Stimulated activated CD4-positive, alpha-beta T cell treated with anti-CD3 and anti-CD28 coated beads, Interleukin-1b, Interleukin-23, amount 100 ng/mL, for 4 hours (primary cell): ENCODE results near the gene GSDME.

ENCODE experiments used
- DNase-seq, 2 donors: peaks; one replicate each; pipeline ENCODE4 v3.0.0-alpha.2; 2020; ENCODE audit warnings: low read depth in 2 of 2

Gene GSDME

GRCh38 chr7:24722386-24723177 lies 34.7 kb downstream of the GSDME start:
- DNase-seq, result no peak

- DNase-seq, result no peak
Observed at GRCh38 chr7:24721481-24722001, 35.7 kb downstream of the GSDME start.

GRCh38 chr7:24720283-24720682 lies 37.0 kb downstream of the GSDME start:
- no peak for DNase-seq

DNA sequence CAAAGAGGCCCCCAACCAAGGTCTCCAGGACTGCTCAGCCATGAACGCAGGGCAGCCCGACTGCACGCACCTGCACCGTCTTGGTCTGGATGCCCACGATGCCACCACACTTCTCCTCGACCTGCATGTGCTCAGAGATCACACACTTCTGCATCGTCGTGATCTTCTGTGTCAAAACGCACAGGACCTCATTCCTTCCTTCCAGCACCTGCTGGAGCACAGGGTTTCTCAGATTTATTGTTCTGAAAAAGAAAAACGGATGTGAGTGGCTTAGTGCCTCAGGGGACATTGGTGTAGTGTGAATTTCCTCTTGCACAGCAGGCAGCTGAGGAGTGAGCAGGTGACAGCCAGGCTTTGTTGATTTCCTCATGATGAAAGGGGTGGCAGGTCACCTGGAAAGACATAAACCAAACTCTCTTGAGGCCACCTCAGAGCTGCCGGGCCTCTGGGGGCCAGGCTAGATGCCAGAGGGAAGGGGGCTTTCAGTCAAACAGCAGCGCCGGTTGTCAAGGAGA lies 38.2 kb downstream of the GSDME start:
- no peak for DNase-seq

DNA sequence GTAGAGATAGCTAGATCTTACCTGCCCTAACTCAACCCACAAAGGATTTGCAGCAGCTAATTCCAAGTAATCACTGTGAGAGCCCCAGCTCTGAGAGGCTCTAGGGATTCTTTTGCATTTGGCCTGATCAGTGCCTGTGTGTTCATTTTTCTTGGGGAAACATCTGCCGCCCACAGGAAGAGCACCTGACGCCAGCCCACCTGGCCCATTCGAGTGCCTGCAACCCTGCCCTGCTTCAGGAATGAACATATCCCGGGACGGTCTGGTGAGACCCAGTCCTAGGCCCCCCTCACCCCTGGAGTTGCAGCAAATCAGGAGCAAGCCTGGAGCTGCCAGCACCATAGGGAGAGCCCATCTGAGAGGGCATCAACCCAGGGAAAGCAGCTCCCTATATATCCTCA lies 38.8 kb downstream of the GSDME start:
- no peak for DNase-seq

- no peak for DNase-seq
Observed at GRCh38 chr7:24717694-24718320, 39.5 kb downstream of the GSDME start.

DNA sequence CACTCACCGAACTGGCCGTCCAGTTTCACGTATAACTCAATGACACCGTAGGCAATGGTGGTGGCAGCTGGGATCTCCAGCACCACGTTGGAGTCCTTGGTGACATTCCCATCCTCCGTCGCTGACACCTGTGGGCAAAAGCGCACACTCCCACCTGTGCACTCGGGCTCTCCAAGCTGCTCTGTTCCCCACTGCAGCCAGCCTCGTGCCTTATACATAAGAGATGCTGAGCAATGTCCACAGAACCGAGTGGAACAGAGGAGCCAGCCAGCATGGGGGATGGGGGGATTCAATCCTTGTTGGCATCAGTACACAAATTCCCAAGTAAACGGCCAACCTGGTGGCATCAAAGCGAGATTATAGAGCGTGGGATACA lies 40.0 kb downstream of the GSDME start:
- DNase-seq, result no peak

DNA sequence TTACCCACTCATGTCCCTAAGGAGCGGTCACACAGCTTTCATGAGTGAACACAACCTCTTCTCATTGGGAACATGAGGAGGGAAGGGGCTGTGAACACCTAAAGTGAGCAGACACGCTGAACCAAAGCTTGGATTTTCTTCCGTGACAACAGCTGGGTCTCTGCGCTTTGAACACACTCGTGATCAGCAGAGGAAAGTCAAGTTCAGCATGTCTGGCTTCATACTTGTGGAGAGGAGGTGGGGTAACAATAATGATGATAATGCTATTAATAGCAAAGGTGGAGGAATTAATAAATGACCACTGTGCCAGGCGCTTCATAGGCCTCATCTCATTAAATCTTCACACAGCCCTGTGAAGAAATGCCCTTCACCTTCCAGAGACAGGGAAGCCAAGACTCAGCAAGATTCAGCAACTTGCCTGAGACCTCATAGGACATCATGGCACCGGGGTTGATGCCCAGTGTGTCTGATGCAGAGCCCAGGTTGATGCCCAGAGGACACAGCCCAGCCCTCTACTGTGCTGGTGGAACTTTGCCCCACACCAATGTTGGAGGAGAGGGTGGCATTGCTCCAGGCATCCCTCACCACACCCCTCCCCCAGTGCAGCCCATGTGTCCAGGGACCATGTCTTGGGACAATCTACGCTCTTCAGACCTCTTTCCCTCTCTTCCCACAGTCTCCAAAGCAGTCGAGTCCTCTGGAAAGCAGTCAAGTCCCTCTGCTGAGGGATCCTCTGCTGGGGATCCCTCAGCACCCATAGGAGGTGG lies 40.6 kb downstream of the GSDME start:
- no peak for DNase-seq

- no peak for DNase-seq
Observed at GRCh38 chr7:24715661-24716479, 41.4 kb downstream of the GSDME start.

DNA sequence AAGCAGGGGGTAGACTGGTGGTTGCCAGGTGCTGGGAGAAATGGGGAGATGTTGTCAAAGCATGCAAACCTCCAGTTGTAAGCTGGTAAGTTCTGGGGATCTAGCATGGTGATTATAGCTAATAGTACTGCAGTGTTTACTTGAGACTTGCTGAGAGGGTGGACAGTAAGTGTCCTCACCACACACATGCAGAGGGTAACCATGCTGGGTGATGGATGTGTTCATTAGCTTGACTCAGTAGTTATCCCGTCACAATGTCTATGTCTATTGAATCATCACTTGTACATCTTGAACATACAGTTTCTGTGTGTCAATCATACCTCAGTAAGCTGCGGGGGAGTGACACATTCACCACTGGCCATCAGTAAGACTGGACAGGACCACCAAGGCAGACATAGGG lies 42.1 kb downstream of the GSDME start:
- no peak for DNase-seq

- no peak for DNase-seq
Observed at GRCh38 chr7:24714676-24715010, 42.6 kb downstream of the GSDME start.

DNA sequence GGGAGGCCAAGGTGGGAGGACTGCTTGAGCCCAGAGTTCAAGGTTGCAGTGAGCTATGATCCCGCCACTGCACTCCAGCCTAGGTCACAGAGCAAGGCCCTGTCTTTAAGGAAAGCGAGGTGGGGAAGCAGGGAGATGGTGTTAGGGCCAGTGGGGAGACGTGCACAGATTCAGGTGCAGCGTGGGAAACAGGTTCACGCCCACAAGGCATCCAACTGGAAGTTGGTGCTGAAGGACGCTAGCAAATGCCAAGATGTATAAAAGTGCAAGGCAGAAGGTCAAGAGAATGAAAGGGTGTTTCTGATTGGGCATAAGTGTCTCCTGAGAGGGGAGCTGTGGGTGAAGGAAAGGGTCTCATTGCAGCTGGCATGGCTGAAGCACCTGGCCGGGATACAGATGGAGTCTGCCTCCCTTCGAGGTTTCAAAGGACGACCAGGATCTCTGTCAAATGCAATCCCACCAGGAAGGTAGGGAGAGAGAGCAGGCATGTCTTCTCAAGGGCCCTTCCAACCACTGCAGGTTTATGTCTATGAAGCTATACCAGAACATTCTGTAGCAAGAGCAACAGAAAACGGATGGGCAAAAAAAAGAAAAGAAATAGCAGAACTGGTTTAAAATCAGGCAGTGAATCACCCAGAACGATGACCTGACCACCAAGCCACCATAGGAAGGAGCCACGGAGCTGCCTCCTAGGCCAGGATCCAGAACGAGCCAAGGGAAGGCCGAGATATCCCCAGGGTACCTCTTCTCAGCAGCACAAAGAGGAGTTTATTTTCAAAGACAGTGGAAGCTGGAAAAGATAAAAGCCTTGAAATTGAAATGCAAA lies 43.2 kb downstream of the GSDME start:
- DNase-seq, result no peak

DNA sequence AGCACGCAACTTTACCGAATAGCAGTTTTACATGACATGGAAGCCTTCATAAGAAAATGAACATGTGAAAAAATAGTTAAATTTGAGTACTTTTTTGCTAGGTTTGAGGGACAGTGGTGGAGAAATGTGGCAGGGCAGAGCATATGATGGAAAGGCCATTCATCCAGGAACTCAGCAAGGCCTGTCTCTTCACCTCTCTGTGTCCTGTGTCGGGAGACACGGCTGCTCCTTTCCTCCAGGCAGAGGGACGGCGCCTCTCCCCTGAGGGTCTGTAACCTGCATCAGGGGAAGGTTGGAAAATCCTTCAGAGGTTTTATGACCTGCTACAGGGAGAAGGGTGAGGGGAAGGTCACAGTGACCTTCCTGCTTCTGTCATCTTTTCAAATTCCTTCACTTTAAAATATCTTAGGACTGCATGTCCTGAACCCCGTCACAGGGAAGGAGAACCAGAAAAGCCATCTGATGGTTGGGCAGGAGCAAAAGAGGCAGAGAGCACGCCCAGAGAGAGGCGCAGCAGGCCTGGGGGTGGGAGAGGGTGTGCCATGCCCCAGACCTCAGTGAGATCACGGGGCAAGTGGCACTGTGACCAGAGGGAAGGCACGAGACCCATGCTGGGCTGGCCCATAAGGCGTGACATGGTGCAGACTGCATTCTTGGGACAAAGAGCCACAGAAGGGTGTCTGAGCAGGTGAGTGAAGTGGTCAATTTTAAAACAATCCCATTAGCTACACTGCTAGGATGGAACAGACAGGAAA lies 44.0 kb downstream of the GSDME start:
- DNase-seq, result no peak

GRCh38 chr7:24709585-24710360 lies 47.5 kb downstream of the GSDME start:
- no peak for DNase-seq

DNA sequence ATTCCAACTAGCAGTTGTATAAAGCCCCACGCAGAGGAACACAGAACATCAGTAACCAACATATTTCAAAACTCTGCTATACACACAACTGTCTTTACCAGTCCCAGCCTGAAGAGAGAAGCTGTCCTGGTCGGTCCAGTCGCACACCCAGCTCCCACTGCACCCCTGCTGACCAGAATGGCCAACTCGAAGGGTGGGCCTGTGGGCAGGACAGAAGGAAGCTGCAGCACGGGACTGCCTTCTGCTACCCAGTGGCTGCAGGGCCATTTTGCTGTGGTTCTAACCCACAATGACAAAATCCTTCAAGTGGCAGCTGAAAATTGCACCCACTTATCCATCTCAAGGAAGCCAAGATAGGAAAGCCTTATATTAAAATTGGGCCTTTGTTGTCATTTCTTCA lies 48.2 kb downstream of the GSDME start:
- DNase-seq, result no peak

GRCh38 chr7:24707988-24708615 lies 49.2 kb downstream of the GSDME start:
- no peak for DNase-seq

GRCh38 chr7:24706211-24707170 lies 50.8 kb downstream of the GSDME start:
- DNase-seq, result no peak
